Hematopoietic multipotent progenitor cell (in vitro differentiated cells): Measurements from ENCODE around the gene S100A8. TPM values are rescaled to one million over a fixed set of nuclear protein-coding genes. Genes with fewer than 3 reads are reported as not detected.

Experiments used
- DNase-seq, 3 donors: peaks; one replicate each; pipeline ENCODE4 v3.0.0-alpha.2; 2011 to 2015; ENCODE audit warnings: low read depth in 2 of 3, low spot score in 2 of 3
- total RNA-seq: library from RNA; depleted of rRNA; stranded (reverse); fragments of >200 nt; gene quantifications from one replicate; pipeline ENCODE4 v1.2.3, GENCODE V29; 2012

S100A8 gene
- total RNA-seq, 1 donor = 12.1 TPM

DNA sequence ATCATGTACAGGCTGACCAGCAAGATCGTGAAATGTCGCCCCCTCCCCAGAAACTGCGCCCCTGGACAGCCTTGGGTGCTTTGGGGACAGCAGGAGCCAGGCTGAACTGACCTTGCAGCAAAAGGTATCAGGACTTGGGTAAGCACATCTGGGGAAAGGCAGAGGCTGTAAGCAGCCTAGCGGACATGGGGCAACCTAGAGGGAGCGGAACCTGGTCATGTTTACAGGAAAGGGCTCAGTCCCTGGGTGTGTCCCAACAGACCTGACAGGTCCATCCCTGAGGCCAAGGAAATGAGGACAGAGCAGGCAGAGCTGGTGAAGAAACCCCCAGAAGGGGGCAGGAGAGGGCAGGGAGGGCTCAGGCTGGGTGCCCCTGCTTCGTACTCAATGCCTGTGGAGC, 3.1 kb upstream of the S100A8 start:
- no peak for DNase-seq

DNA sequence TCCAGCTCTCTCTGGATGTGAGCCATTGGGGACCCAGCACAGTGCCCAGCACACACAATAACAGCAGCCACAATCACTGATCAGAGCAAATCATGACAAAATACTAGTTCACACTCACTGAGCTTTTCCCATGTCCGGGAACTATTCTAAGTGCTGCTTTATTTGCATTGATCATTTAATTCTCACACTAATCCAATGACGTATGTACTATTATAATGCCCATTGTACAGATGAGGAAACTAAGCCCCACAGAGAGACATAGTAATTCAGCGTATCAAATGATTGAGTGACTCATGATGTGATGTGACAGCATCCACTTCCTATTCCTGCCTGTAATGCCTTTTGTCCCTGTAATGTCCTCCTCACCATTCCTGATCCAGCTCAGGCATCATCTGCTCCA, 1.9 kb upstream of the S100A8 start:
- no peak for DNase-seq

DNA sequence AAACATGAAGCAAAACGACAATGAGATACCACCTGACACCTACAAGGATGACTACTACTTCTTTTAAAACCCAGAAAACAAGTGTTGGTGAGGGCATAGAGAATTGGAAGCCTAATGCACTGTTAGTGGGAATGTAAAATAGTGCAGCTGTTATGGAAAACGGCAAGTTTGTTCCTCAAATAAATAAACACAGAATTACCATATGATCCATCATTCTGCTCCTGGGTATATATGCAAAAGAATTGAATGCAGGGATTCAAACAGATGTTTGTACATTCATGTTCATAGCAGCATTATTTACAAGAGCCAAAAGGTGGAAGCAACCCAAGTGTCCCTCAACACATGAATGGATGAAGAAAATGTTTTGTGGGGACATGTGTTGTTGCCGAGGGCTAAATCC, 1.4 kb upstream of the S100A8 start:
- no peak for DNase-seq

- DNase-seq = peak in 1 of 3 donors; percentile 50
Observed at GRCh38 chr1:153389973-153390879, 647 bp downstream of the S100A8 start.

- no peak for DNase-seq
Observed at GRCh38 chr1:153389401-153389800, 1.5 kb downstream of the S100A8 start.

DNA sequence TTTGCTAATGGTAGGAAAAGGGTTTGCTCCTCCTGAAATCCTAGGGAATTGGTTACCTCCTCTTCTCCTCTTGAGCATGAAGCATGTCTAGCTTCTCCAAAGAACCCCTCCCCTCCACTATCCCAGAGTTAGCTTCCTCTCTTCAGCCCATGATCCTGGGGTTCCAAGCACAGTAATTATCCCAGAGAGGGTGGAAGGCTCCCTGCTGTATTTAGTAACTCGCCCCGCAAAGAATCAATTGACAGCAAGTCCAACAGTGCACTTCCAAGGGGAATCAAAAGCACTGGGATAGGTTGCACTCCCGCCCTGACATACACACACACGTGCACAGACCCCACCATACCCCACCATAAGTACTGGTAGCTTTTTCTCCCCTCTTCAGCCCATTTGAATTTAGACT, 3.1 kb downstream of the S100A8 start:
- no peak for DNase-seq

- no peak for DNase-seq
Observed at GRCh38 chr1:153387001-153387400, 3.9 kb downstream of the S100A8 start.

GRCh38 chr1:153386500-153386901, 4.4 kb downstream of the S100A8 start:
- DNase-seq = peak in 2 of 3 donors; percentile 72 to 76

GRCh38 chr1:153384958-153385580, 5.8 kb downstream of the S100A8 start:
- DNase-seq = no peak

- DNase-seq = no peak
Observed at GRCh38 chr1:153380711-153381110, 10.2 kb downstream of the S100A8 start.

- DNase-seq = no peak
Observed at GRCh38 chr1:153379591-153379990, 11.3 kb downstream of the S100A8 start.

DNA sequence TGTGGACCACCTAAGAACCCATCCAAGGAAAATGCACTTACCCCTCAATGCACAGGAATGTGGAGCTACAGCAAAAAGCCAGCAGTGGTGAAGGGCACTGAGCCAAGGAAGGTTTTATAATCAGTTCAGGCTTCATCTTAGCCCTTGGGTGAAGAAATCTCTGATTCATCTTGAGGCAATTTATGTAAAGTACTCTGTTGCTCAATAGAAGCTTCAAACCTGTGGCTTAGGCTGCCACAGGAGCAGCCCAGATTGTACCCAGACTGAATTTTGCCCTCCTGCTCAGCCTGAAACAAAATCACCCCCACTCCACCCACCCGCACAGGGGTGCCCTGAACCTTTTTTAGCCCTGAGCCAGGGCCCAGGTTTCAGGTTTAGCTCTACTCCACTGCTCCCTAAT, 15.4 kb downstream of the S100A8 start, which contains the start of gene S100A12:
TSS of gene S100A12 (minus strand) at position 111 of the 400 bp plus-strand sequence. CDS start 1,029 bp downstream, outside the sequence.
- no peak for DNase-seq

DNA sequence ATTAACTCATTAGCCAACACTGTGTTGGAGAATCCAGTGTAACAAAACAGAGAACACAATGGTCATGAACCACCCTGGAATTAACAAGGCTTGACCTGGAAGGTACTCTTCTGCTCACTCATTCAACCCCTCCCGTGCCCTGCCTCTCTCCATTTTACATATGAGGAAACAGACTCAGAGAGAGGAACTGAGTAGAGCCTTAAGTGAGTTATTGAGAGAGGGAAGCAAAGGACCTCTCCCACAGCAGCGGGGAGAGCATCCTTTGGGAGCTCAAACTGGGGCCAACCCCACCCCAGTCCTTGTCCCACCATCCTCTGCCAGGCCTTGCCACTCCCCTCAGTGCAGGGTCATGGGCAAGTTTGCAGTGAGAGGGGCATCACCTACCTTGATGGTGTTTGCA, 16.8 kb downstream of the S100A8 start:
- DNase-seq = no peak

DNA sequence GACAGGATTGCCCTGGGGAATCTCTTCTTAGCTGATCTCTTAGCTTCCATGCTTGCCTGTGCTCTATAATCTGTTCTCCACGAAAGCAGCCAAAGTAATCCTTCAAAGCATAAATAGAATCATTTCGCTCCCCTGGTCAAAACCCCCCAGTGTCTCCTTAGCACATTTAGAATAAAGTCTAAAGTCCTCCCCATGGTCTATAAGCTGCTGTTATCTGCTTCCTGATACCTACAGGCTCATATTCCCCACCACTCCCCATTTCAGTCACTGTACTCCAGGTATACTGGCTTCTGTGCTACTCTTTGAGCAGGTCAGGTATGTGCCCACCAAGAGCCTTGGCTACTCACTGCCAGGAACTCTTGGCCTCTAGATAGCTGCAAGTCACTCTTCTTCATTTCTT, 18.3 kb downstream of the S100A8 start:
- DNase-seq = no peak

DNA sequence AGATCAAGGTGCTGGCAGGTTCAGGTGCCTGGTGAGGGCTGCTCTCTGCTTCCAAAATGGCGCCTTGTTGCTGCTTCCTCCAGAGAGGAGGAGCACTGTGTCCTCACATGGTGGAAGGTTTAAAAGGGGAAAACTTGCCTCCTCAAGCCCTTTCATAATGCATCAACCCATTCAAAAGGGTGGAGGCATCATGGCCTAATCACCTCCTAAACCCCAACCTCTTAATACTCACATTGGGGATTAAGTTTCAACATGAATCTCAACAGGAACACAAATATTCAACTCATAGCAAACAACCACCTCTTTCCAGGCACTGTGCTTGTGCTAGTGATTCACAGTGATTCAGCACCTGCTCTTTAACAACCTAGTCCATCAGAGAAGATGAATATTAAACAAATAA, 19.6 kb downstream of the S100A8 start:
- DNase-seq = no peak

- no peak for DNase-seq
Observed at GRCh38 chr1:153370146-153370545, 20.7 kb downstream of the S100A8 start.

- DNase-seq = no peak
Observed at GRCh38 chr1:153368495-153368894, 22.4 kb downstream of the S100A8 start.

DNA sequence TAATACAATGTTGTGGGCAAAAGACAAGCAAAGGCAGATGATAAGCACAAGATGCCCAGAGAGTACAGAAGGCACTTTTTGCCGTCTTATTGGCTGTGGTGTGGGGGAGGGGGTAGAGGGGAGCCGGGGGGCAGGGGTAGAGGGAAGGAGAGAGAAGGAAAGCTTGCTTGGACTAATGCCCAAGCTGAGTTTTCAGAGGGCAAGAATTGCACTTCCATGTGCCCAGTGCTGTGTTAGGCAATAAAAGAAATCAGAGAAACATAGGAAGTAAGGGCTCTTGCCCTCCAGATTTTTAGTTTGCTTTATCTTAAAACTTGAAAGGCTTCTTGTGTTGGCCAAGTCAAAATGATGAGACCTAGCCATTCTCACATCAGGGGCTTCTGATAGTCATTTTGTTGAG, 23.8 kb downstream of the S100A8 start:
- DNase-seq = no peak

DNA sequence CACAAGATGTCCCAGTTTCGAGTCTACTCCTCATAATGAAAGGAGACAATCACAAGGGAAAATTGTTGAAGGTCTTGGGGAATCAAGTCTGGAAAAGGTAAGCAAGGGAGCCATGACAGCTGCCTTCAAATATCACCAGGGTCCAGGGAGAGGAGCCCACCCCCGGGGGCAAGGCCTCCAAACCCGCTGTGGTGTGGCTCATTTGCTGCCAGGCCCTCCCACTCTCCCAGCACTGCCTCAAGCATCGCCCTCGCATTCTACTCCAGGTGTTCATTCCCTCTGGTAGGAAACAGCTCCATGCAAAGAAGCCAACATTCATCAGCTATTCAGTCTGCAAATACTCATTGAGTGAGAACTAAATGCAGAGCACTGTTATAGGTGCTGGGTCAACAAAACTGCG, 24.6 kb downstream of the S100A8 start:
- DNase-seq = no peak

DNA sequence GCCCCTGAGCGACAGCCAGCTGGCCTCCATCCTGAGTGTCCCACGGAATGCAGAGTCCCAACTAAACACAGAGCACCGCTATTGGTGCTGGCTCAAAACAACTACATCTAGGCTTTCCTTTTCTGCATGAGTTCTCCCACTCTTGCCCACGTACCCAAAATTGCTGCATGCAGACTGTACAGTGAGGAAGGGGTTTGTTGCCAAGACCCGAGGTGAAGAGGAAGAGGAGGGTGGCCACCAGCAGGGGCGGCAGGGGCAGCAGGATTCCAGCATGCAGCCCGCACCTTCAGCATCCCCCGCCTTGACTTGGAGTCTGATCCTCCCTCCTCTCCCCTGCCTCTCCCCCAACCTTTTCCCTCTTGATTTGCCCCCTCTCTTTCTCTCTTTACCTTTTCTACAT, 25.2 kb downstream of the S100A8 start:
- DNase-seq = no peak

- DNase-seq = no peak
Observed at GRCh38 chr1:153364766-153365666, 25.9 kb downstream of the S100A8 start.
